NCI-H748 treated with DMSO at 0.1 percent for 48 hours (cell line): ENCODE results near the gene CEP162.
"Not testable (repeated sequence)": the region's sequence is repeated elsewhere in the genome, so short reads cannot be mapped to it uniquely, and the experiment has no call there.

Experiments
- DNase-seq: peaks from one replicate; lab custom pipeline; 2025; lab: John Stamatoyannopoulos, UW

Gene CEP162

DNA sequence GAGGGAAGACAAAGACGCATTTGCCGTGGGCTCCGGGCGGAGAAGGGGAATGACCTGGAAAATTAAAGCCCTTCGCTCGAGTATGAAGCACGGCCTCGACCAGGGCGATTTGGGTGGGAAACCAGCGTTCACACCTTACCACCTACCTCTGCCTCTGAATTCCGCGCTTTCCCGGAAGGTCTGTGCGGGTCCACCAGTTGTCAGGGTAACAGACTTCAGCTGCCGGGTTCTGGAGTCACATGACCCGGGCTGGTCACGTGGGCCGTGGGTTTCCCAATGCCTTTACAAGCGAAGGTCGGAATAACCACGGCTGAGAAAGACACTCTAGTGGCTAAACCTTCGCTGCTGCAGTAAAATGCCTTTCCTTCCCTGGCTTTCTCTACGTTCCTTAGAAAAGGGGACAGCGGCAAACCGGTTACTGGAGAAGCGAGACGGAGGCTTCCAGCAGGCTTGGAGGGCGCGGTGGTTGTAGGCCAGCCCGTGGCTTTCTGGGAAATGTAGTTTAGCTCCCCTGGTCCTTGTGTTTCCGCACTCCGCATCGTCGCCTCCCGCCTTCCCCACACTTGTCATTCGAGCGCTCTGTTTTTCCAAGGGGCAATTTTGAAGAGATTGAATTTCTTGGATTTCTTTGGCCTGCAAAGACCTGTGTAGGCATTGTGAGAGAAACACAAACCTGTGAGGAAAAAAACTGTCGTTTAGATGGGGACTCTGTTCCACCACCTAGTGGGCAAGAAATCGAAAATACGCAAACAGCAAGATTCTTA lies at the start of gene CEP162:
CEP162 (minus strand) TSS at position 210 of the 764 bp plus-strand sequence. CDS start 1,250 bp downstream, outside the sequence.
- DNase-seq: peak; percentile 89

DNA sequence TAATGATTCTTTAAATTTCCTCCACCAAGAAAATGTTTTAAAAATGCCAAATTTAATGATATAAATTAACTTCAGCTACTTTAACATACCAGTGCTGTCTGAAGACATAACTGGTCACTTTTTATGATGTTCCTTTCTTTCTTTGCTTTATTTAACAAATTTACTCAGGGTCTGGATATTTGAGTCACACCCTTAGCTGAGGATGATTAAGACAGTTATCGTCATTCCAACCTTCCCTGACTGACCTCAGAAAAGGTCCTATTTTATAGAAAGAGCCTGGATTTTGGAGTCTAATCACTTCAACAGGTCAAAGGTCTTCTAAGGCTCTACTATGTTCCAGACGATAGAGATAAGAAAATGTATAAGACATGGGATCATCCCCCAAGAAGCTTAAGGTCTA lies 47.4 kb upstream of the CEP162 start:
- DNase-seq: no peak

GRCh38 chr6:84273048-84273809 lies 45.8 kb upstream of the CEP162 start:
- no peak for DNase-seq

DNA sequence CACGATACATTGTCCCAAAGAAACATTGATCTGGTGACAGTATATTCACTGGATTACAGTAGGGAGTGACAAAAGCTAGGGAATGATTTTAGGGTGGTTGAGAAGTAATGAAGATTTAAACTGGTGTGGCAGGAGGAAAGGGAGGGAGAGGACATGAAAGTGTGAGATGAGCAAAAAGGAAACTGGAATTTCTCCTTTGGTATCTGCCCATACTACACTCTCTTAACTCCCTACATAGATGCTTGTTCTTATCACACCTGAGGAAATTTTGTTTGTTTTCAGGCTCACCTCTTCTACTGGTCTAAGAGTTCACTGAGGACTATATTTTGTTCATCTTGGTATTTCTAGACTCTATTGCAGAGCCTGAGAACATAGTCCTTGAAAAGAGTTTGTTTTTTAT lies 44.9 kb upstream of the CEP162 start:
- DNase-seq: no peak

DNA sequence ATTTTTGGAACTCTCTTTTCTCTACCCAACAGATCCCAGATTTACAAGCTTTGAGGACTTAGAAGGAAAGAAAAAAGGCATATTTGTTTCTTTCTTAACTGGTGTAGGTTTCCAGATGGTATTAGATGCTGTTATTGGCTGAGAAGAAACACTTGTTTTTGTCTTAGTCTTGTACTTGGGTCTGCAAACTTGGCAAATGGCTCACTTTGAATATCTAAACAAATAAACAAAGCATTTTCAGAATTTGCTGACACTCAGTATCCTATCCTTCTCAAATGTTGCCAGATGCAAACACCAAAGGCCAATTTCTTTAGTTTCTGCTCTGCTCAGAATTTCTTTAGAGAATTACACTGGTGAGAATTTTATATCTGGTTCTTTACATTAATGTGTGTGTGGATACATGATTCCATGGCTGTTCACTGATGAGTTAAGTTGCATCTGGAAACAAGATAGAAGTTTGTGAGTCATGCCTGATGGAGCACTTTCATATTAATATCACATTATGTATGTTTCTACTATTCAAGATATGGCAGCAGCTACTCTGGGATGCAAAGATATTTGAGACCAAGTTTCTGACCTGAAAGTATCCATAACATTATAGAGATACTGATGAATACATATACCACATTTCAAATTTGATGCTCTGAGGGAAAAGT lies 43.7 kb upstream of the CEP162 start:
- DNase-seq: no peak

DNA sequence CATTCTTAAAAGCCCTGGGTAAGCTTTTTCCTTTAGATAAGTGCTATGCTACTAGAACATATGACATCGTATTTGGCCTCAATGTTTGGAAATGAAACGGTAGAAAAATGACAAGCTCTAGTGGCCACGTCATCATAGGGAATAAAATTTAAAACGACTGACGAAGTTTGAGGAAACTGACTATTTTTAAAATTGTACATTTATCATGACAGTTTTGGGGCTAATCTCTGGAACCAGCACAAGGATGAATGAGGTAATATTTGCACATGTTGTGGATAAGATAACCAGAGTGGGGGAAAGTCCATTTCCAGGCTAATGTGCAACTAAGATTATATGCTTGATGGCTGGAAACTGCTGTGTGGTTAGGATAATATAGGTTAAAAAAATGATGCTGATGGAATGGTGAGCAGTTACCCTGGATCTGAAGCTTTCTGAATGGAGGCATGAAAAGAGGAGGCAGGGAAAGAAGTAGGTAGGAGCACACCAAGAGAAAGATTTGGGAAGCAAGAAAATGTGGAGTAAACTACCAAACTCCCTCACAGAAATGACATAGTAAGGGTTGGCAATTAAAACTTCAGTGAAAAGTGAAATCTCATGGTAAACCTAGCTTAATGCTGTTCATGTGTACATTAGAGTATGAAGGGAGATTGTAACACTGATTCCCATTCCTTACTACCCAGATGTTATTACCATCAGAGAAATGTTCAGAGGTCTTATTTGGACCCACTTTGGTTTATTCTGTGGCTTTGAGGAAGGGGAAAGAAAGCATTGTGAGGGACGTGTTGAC lies 42.7 kb upstream of the CEP162 start:
- DNase-seq: no peak

GRCh38 chr6:84268781-84269180 lies 41.3 kb upstream of the CEP162 start:
- DNase-seq: no peak

DNA sequence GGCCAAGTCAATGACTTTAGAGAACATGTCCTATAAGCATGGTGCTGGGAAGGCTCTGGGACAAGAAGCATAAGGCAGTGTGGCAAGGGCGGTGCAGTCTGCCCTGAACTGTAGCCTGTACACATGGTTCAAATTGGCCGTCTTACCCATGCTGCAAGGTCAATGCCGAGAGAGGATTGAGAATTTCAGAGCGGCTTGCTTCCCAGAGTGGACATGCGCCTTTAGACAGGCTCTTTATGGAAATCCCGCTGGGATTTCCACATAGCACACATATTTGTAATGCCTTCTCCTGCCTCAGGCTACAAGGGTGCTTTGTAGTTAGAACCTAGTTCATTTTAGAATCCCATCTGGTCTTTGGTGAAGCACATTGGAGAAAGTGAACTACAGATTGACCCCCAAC lies 36.1 kb upstream of the CEP162 start:
- DNase-seq: no peak

DNA sequence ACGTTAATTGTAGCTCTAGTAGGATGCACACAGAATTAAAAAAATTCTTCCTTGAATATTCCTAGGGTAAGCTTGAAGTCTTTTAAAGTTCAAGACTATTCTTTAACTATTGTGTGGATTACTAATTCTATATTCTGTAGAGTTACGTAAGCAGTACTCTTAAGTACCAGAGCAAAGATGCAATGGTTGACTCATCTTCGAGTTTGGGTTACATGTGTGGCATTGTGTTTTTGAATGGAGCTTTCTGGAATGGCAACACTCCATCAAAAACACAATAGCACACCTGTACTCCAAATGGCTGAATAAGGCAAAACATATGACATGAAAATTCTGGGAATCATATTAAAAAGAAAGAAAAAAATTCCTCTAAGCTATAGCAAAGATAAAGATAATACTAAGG lies 33.5 kb upstream of the CEP162 start:
- DNase-seq: no peak

- DNase-seq: no peak
These were observed 32.8 kb upstream of the CEP162 start for GRCh38 chr6:84260196-84260595.

DNA sequence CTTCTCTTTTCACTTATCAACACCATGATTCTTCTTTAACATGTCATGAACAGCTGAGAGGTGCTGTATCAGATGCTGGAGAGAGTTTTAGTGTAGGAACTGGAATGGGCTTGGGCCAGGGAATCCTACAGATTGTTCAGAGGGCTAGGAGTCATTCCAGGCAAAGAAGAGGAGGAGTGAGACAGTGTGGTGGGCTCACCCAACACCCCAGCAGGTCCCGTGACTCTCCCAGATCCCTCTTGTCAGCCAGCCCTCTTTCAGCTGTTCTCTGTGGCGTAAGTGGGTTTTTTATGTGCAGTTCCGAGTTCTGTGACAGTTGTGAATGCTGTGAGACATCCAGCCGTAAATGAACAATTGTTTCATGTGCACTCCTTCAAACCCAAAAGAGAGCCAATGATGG lies 31.4 kb upstream of the CEP162 start:
- no peak for DNase-seq

DNA sequence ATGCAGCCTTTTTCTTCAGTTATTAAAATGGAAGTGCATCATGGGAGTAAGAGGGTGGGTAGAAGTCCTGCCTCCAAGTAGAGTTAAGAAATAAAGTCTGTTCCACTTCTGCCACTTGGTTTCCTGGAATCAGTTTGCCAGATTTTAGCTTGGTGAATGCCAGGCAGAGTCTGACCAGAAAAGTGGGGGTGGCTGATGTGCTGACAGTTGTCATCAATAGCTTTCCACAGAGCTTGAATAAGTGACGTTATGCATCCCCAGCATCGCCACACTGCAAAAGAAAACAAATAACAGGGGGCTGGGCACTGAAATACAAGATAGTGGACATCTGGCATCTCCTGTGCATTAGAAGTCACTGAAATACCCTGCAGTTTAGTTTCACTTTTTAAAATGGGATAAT lies 30.8 kb upstream of the CEP162 start:
- no peak for DNase-seq

GRCh38 chr6:84255641-84256040 lies 28.2 kb upstream of the CEP162 start:
- DNase-seq: no peak

DNA sequence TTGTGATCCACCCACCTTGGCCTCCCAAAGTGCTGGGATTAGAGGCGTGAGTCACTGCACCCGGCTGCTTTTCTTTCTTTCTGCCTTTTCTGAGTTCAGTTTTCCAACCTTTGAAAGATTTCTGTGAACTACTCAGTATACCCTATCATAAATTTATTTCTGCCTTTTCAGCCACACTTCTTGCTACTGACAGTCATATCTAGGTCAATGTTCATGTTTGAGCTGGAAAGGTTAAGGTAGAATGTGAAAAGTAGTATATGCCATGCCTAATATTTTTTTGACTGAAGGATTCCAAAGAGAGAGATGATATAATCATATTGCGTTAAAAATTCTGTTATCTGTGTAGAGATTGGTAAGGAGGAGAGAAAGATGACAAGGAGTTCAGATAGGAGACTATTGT lies 25.9 kb upstream of the CEP162 start:
- DNase-seq: no peak

DNA sequence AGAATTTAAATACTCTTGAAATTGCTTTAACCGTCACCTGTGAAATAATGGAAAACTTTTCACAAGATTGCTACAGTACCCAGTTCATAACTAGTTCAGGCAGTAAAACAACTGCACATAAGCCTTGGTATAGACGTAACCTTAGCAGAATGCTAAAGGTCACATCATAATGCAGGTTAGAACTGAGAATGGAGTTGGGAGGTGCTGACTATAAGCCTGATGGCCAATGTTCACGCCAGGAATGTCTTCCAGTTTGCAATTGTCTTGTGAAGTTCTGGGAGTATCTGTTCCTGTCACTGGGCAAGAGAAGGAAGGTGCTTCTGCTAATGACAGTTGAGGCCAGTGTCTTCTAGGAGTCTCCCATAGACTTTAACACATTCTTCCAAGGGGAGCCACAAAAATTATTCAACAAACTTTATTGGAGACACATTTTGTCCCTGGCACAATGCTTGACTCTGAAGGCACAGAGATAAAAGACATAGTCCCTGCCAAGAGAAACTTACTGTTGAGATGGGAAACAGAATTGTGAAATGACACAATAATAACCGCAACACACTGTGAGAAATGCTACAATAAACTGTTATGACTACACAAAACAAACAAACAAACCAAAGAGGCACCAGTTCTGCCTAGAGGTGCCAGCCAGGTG lies 24.6 kb upstream of the CEP162 start:
- DNase-seq: no peak

- DNase-seq: no peak
These were observed 22.3 kb upstream of the CEP162 start for GRCh38 chr6:84249724-84250123.

DNA sequence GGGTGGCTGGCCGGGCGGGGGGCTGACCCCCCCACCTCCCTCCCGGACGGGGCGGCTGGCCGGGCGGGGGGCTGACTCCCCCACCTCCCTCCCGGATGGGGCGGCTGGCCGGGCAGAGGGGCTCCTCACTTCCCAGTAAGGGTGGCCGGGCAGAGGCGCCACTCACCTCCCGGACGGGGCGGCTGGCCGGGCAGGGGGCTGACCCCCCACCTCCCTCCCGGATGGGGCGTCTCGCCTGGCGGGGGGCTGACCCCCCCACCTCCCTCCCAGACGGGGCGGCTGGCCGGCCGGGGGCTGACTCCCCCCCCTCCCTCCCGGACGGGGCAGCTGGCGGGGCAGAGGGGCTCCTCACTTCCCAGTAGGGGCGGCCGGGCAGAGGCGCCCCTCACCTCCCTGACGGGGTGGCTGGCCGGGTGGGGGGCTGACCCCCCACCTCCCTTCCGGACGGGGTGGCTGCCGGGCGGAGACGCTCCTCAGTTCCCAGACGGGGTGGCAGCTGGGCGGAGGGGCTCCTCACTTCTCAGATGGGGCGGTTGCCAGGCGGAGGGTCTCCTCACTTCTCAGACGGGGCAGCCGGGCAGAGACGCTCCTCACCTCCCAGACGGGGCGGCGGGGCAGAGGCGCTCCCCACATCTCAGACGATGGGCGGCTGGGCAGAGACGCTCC lies 17.1 kb upstream of the CEP162 start:
- DNase-seq: not testable (repeated sequence)

GRCh38 chr6:84243240-84243639 lies 15.8 kb upstream of the CEP162 start:
- no peak for DNase-seq

GRCh38 chr6:84242265-84242664 lies 14.8 kb upstream of the CEP162 start:
- no peak for DNase-seq

DNA sequence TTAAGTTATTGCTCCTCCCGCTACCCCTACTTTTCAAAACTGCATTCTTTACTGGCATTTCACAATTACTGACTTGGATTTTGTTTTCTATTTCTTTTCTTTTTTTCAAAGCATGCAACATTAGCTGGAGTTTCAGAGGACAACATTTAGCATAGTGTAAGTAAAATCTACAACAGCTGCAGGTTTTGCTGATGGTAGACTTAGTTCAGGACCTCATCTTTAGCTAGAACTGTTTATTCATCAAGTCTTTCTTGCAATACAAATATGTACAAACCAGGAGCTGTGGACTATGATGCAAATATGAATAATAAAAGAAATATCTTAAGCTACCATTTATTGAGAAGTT lies 728 bp upstream of the CEP162 start:
- DNase-seq: no peak

DNA sequence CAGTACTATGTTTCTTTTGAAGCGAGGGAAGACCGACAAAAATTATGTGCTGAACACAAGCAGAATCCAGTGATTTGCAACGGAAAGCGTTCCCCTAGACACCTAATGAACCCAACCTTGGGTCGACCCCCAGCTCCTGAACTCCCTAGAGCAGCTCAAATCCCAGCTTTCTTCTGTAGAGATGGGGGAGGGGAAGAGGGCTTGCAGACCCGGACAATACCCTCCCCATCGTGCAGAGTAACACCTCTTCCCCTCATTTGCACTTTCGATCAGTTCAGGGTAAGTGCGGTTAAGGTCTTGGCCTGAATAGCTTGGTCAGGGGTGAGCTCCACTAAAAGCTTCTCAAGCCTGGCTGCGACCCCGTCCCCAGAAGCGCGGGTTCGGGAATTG lies 404 bp downstream of the CEP162 start:
- no peak for DNase-seq
